ENCODE data around the gene TTLL1.

Gene TTLL1

DNA sequence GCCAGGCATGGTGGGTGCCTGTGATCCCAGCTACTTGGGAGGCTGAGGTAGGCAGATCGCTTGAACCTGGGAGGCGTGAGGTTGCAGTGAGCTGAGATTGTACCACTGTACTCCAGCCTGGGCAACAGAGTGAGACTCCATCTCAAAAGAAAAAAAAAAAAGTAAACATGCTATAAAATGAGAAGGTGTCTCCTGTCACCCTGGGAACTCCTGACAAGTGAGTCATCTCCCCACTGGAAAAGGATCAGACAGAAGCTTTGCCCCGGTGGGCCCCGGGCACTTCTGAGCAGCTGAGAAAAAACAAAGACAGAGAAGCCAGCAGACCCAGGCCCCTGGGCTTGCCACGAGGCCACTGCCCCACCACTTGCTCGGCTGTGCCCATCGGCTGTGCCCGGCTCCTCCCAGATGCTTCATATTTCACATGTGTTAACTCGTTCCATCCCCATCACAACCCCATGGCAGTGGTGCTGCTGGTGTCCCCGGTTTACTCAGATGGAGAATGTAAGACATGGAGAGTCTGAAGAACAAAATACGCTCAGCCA, 22.3 kb downstream of the TTLL1 start:
- no peak overlapping the region for H3K4me2 ChIP-seq (ENCODE audit: low read length)
- H3K36me3 ChIP-seq (ENCODE audit: insufficient read depth, low read length) = no peaks in the 10 kb centered on the region
- TF ChIP-seq, protein P1, sequence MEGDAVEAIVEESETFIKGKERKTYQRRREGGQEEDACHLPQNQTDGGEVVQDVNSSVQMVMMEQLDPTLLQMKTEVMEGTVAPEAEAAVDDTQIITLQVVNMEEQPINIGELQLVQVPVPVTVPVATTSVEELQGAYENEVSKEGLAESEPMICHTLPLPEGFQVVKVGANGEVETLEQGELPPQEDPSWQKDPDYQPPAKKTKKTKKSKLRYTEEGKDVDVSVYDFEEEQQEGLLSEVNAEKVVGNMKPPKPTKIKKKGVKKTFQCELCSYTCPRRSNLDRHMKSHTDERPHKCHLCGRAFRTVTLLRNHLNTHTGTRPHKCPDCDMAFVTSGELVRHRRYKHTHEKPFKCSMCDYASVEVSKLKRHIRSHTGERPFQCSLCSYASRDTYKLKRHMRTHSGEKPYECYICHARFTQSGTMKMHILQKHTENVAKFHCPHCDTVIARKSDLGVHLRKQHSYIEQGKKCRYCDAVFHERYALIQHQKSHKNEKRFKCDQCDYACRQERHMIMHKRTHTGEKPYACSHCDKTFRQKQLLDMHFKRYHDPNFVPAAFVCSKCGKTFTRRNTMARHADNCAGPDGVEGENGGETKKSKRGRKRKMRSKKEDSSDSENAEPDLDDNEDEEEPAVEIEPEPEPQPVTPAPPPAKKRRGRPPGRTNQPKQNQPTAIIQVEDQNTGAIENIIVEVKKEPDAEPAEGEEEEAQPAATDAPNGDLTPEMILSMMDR (IDR thresholded peaks at IDR 0.05; ENCODE audit: low read length) = no peak
- no peak for TF ChIP-seq EZH2 (IDR thresholded peaks at IDR 0.05; ENCODE audit: borderline replicate concordance, low read length)
- H3K9me2 ChIP-seq (ENCODE audit: low read depth, low read length) = no peaks in the 10 kb centered on the region
- H3F3A ChIP-seq (ENCODE audit: insufficient read depth, low read length) = no peaks in the 10 kb centered on the region
- no peaks in the 10 kb centered on the region for H3K4me1 ChIP-seq (ENCODE audit: insufficient read depth, low read length, severe bottlenecking)
- no peaks in the 10 kb centered on the region for H3K27me3 ChIP-seq (ENCODE audit: insufficient read depth, low read length)
- H3K9me3 ChIP-seq (ENCODE audit: low read length) = no peaks in the 10 kb centered on the region
- no peak overlapping the region for H3K9ac ChIP-seq (ENCODE audit: low read length)
- H3K4me3 ChIP-seq (ENCODE audit: low read depth, low read length, poor library complexity, severe bottlenecking) = no peak overlapping the region
- H3K79me2 ChIP-seq (ENCODE audit: insufficient read depth, low read length) = no peaks in the 10 kb centered on the region
- H4K20me1 ChIP-seq (ENCODE audit: insufficient read depth, low read length) = no peaks in the 10 kb centered on the region
- no peak overlapping the region for H2AFZ ChIP-seq (ENCODE audit: low read length)
- H3K27ac ChIP-seq (ENCODE audit: low read depth, low read length, poor library complexity, severe bottlenecking) = no peak overlapping the region

DNA sequence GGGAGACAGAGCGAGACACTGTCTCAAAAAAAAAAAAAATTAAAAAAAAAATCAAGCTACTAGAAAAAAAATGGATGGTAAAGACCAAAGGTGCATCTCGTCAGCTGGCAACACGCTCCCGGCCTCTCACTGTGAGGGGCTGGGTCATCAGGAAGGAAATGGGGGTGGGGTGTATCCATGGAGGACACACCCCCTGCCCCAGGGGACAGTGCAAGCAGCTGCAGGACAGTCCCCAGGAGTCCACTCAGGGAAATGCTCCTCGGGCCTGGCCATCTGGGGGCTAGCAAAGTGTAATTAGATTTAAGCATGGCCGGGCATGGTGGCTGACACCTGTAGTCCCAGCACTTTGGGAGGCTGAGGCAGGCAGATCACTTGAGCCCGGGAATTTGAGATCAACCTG, 23.1 kb downstream of the TTLL1 start:
- Histone ChIP-seq H3K4me1 (ENCODE audit: insufficient read depth, low read length, severe bottlenecking) (no peaks in the 10 kb centered on the region), H3K9me3 (ENCODE audit: low read length) (no peaks in the 10 kb centered on the region), H3K9ac (ENCODE audit: low read length) (no peak overlapping the region), H4K20me1 (ENCODE audit: insufficient read depth, low read length) (no peaks in the 10 kb centered on the region), H3K36me3 (ENCODE audit: insufficient read depth, low read length) (no peaks in the 10 kb centered on the region), H3K4me2 (ENCODE audit: low read length) (no peak overlapping the region), H3K9me2 (ENCODE audit: low read depth, low read length) (no peaks in the 10 kb centered on the region), H3K4me3 (ENCODE audit: low read depth, low read length, poor library complexity, severe bottlenecking) (no peak overlapping the region), H3K27ac (ENCODE audit: low read depth, low read length, poor library complexity, severe bottlenecking) (no peak overlapping the region), H3K27me3 (ENCODE audit: insufficient read depth, low read length) (no peaks in the 10 kb centered on the region), H2AFZ (ENCODE audit: low read length) (no peak overlapping the region), H3F3A (ENCODE audit: insufficient read depth, low read length) (no peaks in the 10 kb centered on the region), H3K79me2 (ENCODE audit: insufficient read depth, low read length) (no peaks in the 10 kb centered on the region)
- no peak for TF ChIP-seq EZH2 (IDR thresholded peaks at IDR 0.05; ENCODE audit: borderline replicate concordance, low read length)
- TF ChIP-seq, protein P1 (IDR thresholded peaks at IDR 0.05; ENCODE audit: low read length) = no peak

DNA sequence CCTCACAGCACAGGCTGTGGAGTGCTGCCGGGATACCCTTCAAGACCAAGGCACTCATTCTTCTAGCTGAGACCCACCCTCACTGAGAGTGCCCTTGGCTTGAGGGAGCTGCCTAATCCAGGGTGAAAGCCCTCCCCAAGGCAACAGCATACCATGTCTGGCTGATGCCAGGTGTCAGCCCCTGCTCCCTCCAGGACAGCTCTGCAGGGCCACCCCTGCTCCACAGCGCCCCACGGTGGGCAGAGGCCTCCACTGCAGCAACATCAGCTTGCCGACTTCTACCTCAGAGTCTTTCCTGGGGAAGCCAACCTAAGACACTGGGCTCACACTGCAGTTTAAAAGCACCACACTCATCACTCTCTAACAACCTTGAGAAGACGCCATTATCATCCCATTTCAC, 29.0 kb downstream of the TTLL1 start:
- Histone ChIP-seq H3K27ac (ENCODE audit: low read depth, low read length, poor library complexity, severe bottlenecking) (no peak overlapping the region), H3K9me2 (ENCODE audit: low read depth, low read length) (no peaks in the 10 kb centered on the region), H3K79me2 (ENCODE audit: insufficient read depth, low read length) (no peaks in the 10 kb centered on the region), H3K36me3 (ENCODE audit: insufficient read depth, low read length) (no peaks in the 10 kb centered on the region), H2AFZ (ENCODE audit: low read length) (no peak overlapping the region), H3F3A (ENCODE audit: insufficient read depth, low read length) (no peaks in the 10 kb centered on the region), H3K27me3 (ENCODE audit: insufficient read depth, low read length) (no peaks in the 10 kb centered on the region), H3K9ac (ENCODE audit: low read length) (no peak overlapping the region), H4K20me1 (ENCODE audit: insufficient read depth, low read length) (no peaks in the 10 kb centered on the region), H3K4me1 (ENCODE audit: insufficient read depth, low read length, severe bottlenecking) (no peaks in the 10 kb centered on the region), H3K4me2 (ENCODE audit: low read length) (no peak overlapping the region), H3K9me3 (ENCODE audit: low read length) (no peaks in the 10 kb centered on the region), H3K4me3 (ENCODE audit: low read depth, low read length, poor library complexity, severe bottlenecking) (no peak overlapping the region)
- TF ChIP-seq, protein P1 (IDR thresholded peaks at IDR 0.05; ENCODE audit: low read length) = peak; percentile 71
- TF ChIP-seq EZH2 (IDR thresholded peaks at IDR 0.05; ENCODE audit: borderline replicate concordance, low read length) = no peak

Measured in OCI-LY1 (cell line).